ENCODE results near the gene VAC14. TPM values are rescaled to one million over a fixed set of nuclear protein-coding genes. Genes with fewer than 3 reads are reported as not detected.
A peak's percentile ranks its signal among the peaks of the same experiment; 100 is the strongest.

VAC14 gene
- total RNA-seq, 2 donors from 2014 or later, result 22.1 to 26.5 TPM

GRCh38 chr16:70738083-70738977 is 62.6 kb downstream of the VAC14 start:
- H3K4me3 ChIP-seq, result no peak overlapping the region
- peaks cover 5% of the 10 kb centered on the region for H3K36me3 ChIP-seq
- H3K9me3 ChIP-seq, result no peaks in the 10 kb centered on the region
- peak overlapping the region; percentile 81 to 90 for H3K27ac ChIP-seq
- H3K27me3 ChIP-seq, result no peaks in the 10 kb centered on the region
- no peak for DNase-seq (ENCODE audit: low spot score)
- H3K4me1 ChIP-seq, result peaks cover 0 to 46% of the 10 kb centered on the region in 2 donors
- TF ChIP-seq CTCF (IDR thresholded peaks at IDR 0.05), result peak; percentile 61 to 85

- DNase-seq (ENCODE audit: low spot score), result no peak
- no peaks in the 10 kb centered on the region for H3K36me3 ChIP-seq
- H3K4me1 ChIP-seq, result peaks cover 0 to 48% of the 10 kb centered on the region in 2 donors
- no peak overlapping the region for H3K4me3 ChIP-seq
- no peaks in the 10 kb centered on the region for H3K9me3 ChIP-seq
- peak overlapping the region; percentile 81 to 90 for H3K27ac ChIP-seq
- no peaks in the 10 kb centered on the region for H3K27me3 ChIP-seq
- peak in 1 of 2 donors; percentile 20 for TF ChIP-seq CTCF (IDR thresholded peaks at IDR 0.05)
Observed at GRCh38 chr16:70737377-70738082, 63.4 kb downstream of the VAC14 start.

- Histone ChIP-seq H3K9me3 (no peaks in the 10 kb centered on the region), H3K4me1 (peaks cover 0 to 51% of the 10 kb centered on the region in 2 donors), H3K4me3 (no peak overlapping the region), H3K36me3 (no peaks in the 10 kb centered on the region), H3K27ac (peak overlapping the region; percentile 81 to 90), H3K27me3 (no peaks in the 10 kb centered on the region)
- TF ChIP-seq CTCF (IDR thresholded peaks at IDR 0.05), result no peak
- no peak for DNase-seq (ENCODE audit: low spot score)
Observed at GRCh38 chr16:70736465-70737376, 64.2 kb downstream of the VAC14 start.

GRCh38 chr16:70735141-70735979 is 65.6 kb downstream of the VAC14 start:
- Histone ChIP-seq H3K4me1 (peaks cover 0 to 57% of the 10 kb centered on the region in 2 donors), H3K27ac (peak overlapping the region; percentile 81 to 90), H3K27me3 (no peaks in the 10 kb centered on the region), H3K9me3 (no peaks in the 10 kb centered on the region), H3K36me3 (peaks cover 4% of the 10 kb centered on the region), H3K4me3 (no peak overlapping the region)
- DNase-seq (ENCODE audit: low spot score), result no peak
- no peak for TF ChIP-seq CTCF (IDR thresholded peaks at IDR 0.05)

Data from right atrium auricular region (tissue), 2 donors.